ENCODE results near the gene CCDC150. TPM values are rescaled to one million over a fixed set of nuclear protein-coding genes. Genes with fewer than 3 reads are reported as not detected.

CCDC150 gene
- total RNA-seq = 1.8 and 7.0 TPM in 2 replicates

DNA sequence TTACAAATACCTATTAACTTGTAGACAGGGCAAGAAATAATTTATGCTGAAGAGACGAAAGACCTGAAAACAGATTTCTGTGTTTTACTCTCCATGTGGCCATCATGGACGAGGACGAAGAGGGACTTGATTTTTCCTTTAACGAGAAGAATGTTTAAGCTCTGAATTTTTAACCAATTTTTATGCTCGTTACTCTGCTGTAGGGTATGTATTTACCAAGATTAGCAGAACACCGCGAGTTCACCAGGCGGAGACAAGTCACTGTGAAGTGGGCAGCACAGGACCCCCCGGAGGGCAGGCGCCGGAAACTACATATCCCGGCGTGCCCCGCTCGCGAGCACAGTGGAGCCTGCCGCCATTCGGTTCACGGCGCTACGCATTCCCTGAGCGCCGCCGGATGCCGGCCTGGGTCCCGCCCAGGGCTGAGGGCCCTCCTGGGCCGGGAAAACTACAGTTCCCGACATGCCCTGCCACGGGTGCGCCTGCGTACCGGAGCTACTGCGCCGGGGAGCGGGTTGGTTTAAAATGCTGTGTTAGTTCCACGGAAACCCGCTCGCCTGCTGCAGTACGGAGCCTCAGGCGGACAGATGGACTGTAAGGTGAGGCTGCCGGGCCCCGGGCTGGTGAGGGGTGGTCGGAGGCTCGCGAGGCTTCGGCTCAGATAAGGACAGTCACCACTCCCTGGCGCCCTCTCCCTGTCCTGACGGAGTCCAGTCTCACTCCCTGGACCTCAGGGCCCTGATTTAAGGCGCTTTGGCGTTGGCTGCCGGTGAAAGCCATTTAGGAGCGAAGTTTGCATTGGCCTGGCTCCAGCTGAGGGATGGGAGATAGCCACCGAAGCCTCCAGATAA lies at the start of gene CCDC150:
Gene CCDC150 (plus strand): TSS at position 536 of the 851 bp plus-strand sequence. CDS start 52 bp downstream, at position 588.

DNA sequence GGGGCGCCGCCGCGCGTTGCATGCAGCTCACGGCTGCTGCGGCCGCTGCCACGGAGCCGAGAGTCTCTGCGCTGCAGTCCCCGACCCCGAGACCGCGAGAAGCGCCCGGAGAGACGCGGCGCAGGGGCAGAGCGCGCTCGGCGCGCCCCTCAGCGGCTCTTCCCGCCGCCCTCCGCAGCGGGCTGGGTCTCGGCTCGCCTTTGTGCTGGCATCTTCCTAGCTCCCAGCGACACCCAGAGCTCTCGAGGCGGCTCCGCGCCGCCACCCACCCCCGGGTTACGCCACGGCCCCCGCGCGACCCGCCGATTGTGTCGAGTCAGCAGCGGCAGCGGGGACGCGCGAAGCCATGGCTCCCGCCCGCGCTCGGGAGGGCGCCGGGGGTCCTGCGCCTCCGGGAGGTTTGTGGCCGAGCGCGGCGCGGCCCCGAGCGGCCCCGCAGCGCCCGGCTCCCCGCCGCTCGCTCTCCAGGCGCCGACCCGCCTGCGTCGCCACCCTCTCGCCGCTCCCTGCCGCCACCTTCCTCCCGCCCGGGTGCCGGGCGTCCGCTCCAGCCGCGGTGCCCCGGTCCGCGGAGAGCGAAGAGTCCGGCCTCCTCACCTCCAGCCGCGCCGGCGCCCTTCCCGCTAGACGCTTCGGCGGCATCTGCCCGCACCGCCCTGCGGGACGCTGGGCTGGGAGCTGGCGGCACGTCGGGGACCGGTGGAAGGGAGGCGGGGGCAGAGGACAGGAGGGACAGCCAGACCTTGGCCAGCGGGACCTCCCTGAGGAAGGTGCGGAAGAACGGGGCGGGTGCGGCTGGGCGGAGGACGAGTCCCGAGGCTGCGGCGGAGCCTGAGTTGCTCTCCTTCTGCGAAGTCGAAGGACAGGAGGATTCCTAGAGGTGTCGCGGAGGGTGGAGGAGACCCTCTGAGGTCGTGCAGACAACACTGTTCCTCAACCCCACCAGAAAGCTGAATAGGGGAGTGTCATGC lies 46.3 kb upstream of the CCDC150 start, which contains the start of gene HECW2:
Gene HECW2 (minus strand): TSS at position 644 of the 971 bp plus-strand sequence.

Other genes starting within 250 kb of the CCDC150 start
- gene HECW2, start 46.2 kb upstream of the CCDC150 start, total RNA-seq = 2.4 and 13.7 TPM in 2 replicates
- gene GTF3C3, start 160.0 kb downstream of the CCDC150 start, total RNA-seq = 41.0 and 48.9 TPM in 2 replicates
- 0.28 and 0.30 TPM in 2 replicates for gene C2orf66, start 169.6 kb downstream of the CCDC150 start, total RNA-seq